Measurements from ENCODE around the gene TMCC3. TPM values are rescaled to one million over a fixed set of nuclear protein-coding genes. Genes with fewer than 3 reads are reported as not detected.

Gene TMCC3
- total and polyA plus RNA-seq, 9 of the 15 experiments (the other 6 are each of a cell fraction or from before 2014, with no cell fraction given): not detected

DNA sequence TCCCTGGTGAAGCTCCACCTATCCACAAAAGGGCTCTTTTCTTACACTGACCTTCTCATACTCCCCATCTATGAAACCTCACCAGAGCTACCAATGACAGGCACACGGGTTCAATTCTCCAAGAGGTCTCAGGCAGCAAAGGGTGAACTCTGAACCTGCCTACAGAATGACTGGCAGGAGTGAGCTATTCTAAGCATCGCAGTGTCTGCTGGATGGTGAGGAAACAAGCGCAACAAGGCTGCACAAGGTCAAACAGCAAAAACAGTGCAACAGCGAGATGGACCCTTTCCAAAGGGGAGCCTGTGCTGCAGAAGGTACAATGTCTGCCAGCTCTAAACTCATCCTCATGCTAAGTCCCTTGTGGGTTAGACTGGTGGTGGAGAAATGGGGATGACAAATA is 22.0 kb downstream of the TMCC3 start:
- FAIRE-seq (no peak), DNase-seq (ENCODE audit: extremely low read depth in 1 of 4, low spot score in 3 of 4) (no peak), ATAC-seq (no peak)
- no peak overlapping the region for H3K4me2 ChIP-seq (ENCODE audit: insufficient read depth, low read length)
- H4K20me1 ChIP-seq (replicated peaks; ENCODE audit: control insufficient read depth, insufficient read depth, low read length): no peaks in the 10 kb centered on the region
- no peak overlapping the region for H3K4me3 ChIP-seq
- H3K4me1 ChIP-seq (replicated peaks in 1 of 2; ENCODE audit: control insufficient read depth in 2 of 2, insufficient read depth in 2 of 2, low read length in 2 of 2): no peaks in the 10 kb centered on the region
- no peak overlapping the region for H3K27ac ChIP-seq (ENCODE audit: extremely low read depth, low read depth, low read length)
- no TSS peak for BruUV-seq (replicated peaks)
- H3K9me1 ChIP-seq (ENCODE audit: control insufficient read depth, insufficient read depth, low read length): no peaks in the 10 kb centered on the region
- no peaks in the 10 kb centered on the region for H3K9me3 ChIP-seq (replicated peaks; ENCODE audit: control insufficient read depth, insufficient read depth, low read depth, low read length)
- CTCF ChIA-PET (ENCODE audit: low intra/inter-chr PET ratio): no interaction called here
- peaks cover 2 to 6% of the 10 kb centered on the region in 2 experiments; a peak in 3 of 5 replicates for H3K27me3 ChIP-seq (ENCODE audit: control insufficient read depth in 2 of 2, insufficient read depth in 2 of 2, low read length in 2 of 2)
- POLR2A ChIA-PET: interaction anchor here (0.6 to 1.0 kb wide), 4 partner anchors 11 to 939 kb away, joined by 3 to 4 read pairs (median 3); no protein-coding TSS in a partner anchor
- in situ Hi-C loops (cut with MboI) (no loop called here), intact Hi-C loops (cut with micrococcal nuclease) (no loop called here)
- no peak overlapping the region for H3K9ac ChIP-seq (ENCODE audit: insufficient read depth in 1 of 2, low read depth in 2 of 2, low read length in 2 of 2)
- no peaks in the 10 kb centered on the region for H3K79me2 ChIP-seq (ENCODE audit: control insufficient read depth, insufficient read depth, low read length)
- TF ChIP-seq SNRNP70 (optimal IDR thresholded peaks at IDR 0.05; ENCODE audit: low read depth, low read length) (no peak), ADNP (tag; IDR thresholded peaks at IDR 0.05) (no peak), L3MBTL2 (IDR thresholded peaks at IDR 0.05) (no peak), SMAD1 (IDR thresholded peaks at IDR 0.05; ENCODE audit: low read depth, low read length, partially characterized antibody) (no peak), RFX1 (IDR thresholded peaks at IDR 0.05) (no peak), ZNF3 (CRISPR knock-in tag; IDR thresholded peaks at IDR 0.05) (no peak), TAF7 (tag; IDR thresholded peaks at IDR 0.05) (no peak), ZNF347 (CRISPR knock-in tag; IDR thresholded peaks at IDR 0.05; ENCODE audit: low read depth) (no peak), GMEB1 (CRISPR knock-in tag; IDR thresholded peaks at IDR 0.05) (no peak), ZNF175 (CRISPR knock-in tag; IDR thresholded peaks at IDR 0.05; ENCODE audit: low read depth) (no peak), HDAC3 (IDR thresholded peaks at IDR 0.05; ENCODE audit: borderline replicate concordance, partially characterized antibody) (no peak), SMARCE1 (IDR thresholded peaks at IDR 0.05) (no peak), ZNF41 (CRISPR knock-in tag; conservative IDR thresholded peaks at IDR 0.05) (no peak), SLC30A9 (CRISPR knock-in tag; IDR thresholded peaks at IDR 0.05) (no peak), CEBPB (tag; IDR thresholded peaks at IDR 0.05) (no peak), CBFB (CRISPR knock-in tag; IDR thresholded peaks at IDR 0.05) (no peak), IRF9 (tag; IDR thresholded peaks at IDR 0.05) (no peak), ZNF124 (CRISPR knock-in tag; IDR thresholded peaks at IDR 0.05) (no peak), GABPA (tag; conservative IDR thresholded peaks at IDR 0.05; ENCODE audit: low read depth) (no peak)
- TF ChIP-seq, protein P1, sequence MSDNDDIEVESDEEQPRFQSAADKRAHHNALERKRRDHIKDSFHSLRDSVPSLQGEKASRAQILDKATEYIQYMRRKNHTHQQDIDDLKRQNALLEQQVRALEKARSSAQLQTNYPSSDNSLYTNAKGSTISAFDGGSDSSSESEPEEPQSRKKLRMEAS (CRISPR knock-in tag; IDR thresholded peaks at IDR 0.05): no peak
- WGBS (ENCODE audit: insufficient coverage, low coverage, missing lambda C conversion rate): 5% methylated on average over 4 of the region's 4 CpGs
- H3K36me3 ChIP-seq (ENCODE audit: control insufficient read depth, insufficient read depth, low read length): no peaks in the 10 kb centered on the region
- H2AFZ ChIP-seq (ENCODE audit: low read depth, low read length): no peak overlapping the region

All from K562 (cell line).